ENCODE data around the gene ALDH1A3.

ALDH1A3 gene

DNA sequence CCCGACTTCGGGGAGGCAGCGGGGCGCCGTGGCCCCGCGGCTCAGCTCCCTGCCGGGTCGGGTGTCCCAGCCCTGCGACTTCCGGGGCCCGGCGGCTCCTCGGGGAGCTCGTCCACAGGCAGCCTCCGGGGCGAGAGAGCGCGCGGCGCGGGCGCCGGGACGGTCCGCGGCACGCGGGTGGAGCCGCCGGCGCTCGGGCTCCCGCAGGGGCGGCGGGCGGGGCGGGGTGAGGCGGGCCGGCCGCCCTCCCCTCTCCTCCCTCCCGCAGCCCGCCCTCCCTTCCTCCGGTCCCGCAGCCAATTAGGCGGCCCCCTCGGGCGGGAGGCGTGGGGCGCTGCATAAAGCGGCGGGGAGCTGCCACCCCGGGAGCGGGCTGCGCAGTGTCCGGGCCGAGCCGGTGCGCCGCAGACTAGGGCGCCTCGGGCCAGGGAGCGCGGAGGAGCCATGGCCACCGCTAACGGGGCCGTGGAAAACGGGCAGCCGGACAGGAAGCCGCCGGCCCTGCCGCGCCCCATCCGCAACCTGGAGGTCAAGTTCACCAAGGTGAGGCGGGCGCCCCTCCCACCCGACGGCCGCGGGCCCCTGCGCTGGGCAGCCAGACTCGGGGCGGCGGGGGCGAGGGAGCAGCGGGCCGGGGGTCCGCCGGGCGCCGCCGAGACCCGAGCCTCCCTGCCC lies at the start of gene ALDH1A3:
TSS of gene ALDH1A3 (plus strand) at position 368 of the 675 bp plus-strand sequence. CDS start at position 445, 77 bp downstream.
- peak within 1 kb of the TSS; percentile 58; the same call in 1 of the 2 replicates for H3K4me3 ChIP-seq (ENCODE audit: low read length)
- TF ChIP-seq ZNF274 (IDR thresholded peaks at IDR 0.05; ENCODE audit: low read depth, low read length) = no peak

DNA sequence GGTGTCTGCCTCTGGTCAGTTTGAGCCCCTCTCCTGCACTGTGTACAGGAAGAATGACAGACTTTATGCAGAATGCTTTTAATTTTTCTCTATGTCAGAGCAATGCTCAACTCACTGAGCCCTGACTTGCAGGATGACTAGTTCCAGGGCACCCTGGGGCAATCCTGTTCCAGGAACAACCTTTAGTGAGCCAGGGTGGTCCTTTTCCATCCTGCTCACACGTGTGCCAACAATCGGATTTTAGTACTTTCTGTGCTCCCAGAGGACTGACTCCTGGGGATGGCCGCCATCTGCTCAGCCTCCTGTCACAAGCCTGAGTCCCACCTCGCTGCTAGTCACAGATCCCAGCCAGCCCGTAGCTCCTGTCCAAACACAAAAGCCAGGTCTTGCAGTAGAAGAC lies 48.2 kb upstream of the ALDH1A3 start:
- no peak overlapping the region for H3K4me3 ChIP-seq (ENCODE audit: low read length)
- TF ChIP-seq ZNF274 (IDR thresholded peaks at IDR 0.05; ENCODE audit: low read depth, low read length) = no peak

DNA sequence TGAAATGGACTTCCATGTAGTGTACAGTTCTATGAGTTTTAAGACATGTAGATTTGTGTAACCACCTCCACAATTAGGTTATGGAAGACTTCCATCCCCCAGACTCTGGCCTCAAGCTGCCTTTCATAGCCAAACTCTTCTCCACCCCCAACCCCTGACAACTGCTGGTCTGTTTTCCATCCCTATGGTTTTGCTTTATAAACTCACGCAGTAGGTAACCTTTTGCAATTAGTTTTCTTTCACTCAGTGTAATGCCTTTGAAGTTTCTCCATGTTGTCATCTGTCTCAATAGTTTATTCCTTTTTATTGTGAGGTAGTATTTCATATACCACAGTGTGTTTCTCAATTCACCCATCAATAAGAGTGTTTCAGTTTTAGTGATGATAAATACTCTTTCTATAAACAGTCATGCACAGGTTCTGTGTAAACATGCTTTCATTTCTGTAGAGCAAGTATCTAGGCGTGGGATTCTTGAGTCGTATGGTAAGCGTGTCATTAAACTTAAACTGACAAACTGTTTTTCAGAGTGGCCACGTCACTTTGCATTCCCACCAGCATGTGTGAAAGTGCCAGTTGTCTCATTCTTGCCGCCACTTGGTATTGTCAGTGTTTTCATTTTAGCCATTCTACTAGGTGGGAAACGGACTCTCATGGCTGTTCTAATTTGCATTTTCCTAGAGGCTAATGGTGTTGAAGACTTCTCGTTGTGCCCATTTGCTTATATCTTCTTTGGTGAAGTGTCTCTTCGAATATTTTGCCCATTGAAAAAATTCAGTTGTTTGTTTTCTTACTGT lies 47.3 kb upstream of the ALDH1A3 start:
- no peak overlapping the region for H3K4me3 ChIP-seq (ENCODE audit: low read length)
- no peak for TF ChIP-seq ZNF274 (IDR thresholded peaks at IDR 0.05; ENCODE audit: low read depth, low read length)

DNA sequence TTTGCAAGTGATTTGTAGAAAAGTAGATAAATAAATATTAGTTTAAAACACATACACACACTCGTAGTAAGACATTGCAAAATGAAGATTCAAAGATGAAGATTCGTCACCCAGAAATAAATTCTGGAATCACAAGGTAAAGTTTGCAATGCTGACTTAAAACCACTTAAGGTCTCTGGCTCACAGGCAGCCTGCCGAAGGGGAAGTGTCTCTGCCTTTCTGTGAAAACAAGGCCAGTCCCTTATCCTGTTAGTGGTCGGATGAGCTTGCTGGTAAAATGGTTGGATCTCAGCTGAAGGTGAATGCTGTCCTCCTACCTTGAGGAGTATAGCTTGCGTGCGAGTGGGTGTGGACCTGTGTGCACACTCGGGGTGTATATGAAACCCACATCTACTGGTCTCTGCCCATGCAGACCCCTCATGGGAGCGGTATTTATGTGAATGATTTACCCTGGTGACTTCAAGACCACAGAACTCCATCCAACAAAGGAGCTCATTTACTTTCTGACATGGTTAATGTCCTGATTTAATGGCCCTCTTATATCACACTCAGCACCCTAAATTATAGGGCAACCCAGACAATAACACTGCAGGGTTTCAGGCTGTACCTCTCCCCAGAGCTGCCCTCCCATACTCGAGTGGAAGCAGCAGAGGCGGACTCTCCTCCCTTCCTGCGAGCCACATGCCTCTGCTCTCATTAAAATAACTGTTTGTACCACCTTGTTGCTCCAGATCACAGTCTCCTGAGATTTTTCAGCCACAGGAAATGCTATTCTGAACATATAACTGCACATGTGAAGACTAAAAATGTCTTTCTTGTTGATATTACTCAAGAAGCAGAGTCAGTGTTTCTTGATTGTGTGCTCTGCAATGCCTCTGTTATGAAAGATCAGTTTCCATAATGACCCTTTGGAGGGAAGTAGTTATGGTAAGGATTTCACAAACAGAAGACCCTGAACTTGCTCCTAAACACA lies 45.9 kb upstream of the ALDH1A3 start:
- no peak overlapping the region for H3K4me3 ChIP-seq (ENCODE audit: low read length)
- no peak for TF ChIP-seq ZNF274 (IDR thresholded peaks at IDR 0.05; ENCODE audit: low read depth, low read length)

DNA sequence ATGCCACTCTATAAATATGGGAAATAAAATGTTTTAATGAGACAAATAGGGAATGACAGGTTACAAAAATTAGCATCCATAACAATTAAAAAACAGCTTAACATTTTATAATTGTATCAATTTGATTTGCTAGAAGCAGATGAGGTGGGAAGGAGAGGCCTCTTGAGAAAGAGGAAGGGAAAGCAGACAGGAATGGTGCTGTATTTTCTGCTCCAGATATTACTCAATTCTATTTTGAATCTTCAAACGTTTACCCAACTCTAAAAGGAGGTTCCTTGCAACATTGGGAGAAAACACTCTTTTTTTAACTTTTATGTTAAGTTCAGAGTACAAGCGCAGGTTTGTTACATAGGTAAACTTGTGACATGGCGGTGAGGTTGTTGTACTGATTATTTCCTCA lies 44.9 kb upstream of the ALDH1A3 start:
- no peak for TF ChIP-seq ZNF274 (IDR thresholded peaks at IDR 0.05; ENCODE audit: low read depth, low read length)
- H3K4me3 ChIP-seq (ENCODE audit: low read length) = no peak overlapping the region

DNA sequence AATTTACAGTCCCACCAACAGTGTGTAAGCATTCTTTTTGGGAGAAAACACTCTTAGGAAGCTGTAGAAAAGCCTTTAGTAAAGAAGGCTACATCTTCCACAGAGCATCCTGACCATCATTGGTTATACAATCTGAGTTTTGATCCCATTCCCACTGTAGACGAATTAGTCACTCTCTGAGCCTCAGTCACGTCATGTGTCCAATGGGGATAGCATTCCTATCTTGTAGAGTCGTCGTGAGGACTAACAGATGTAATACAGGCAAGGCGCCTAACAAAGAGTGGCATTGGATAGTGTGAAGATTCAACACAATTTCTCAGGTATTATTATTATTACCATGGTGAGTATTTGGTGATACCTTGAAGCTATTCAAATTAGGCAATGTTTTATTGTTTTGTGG lies 44.0 kb upstream of the ALDH1A3 start:
- H3K4me3 ChIP-seq (ENCODE audit: low read length) = no peak overlapping the region
- TF ChIP-seq ZNF274 (IDR thresholded peaks at IDR 0.05; ENCODE audit: low read depth, low read length) = no peak

DNA sequence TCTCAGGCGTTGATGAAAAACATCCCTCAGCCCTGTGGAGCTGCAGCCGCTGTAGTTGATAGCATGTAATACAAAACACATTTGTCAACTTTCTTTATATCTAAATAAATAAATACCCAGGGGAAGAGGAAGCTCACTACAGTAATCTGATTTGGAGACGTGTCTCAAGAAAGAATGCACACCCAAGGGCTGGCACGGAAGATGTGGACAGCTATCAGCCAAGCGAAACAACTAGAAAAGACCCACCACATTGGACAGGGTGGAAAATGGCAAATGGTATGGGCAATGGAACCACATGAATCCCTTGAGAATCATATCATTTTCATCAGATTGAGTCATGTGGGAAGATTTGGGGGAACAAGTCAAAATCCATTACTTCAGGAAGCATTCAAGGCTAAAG lies 43.1 kb upstream of the ALDH1A3 start:
- no peak overlapping the region for H3K4me3 ChIP-seq (ENCODE audit: low read length)
- TF ChIP-seq ZNF274 (IDR thresholded peaks at IDR 0.05; ENCODE audit: low read depth, low read length) = no peak

DNA sequence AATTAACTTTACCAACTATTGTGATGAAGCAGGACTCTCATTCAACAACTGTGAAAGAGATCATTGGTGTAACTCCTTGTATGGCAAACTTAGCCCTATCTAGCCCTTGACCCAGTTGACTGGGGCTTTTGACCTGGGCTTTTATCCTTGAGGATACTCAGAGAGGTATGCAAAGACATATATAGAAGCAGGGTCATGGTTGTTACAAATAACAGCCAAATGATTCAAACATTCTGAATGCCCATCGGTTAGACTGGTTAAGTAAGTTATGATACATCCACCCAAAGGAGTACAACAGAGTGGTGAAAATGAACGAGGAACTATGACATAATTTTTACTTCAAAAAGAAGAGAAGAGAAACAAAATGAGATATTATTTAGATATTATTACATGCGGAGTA lies 38.2 kb upstream of the ALDH1A3 start:
- no peak for TF ChIP-seq ZNF274 (IDR thresholded peaks at IDR 0.05; ENCODE audit: low read depth, low read length)
- no peak overlapping the region for H3K4me3 ChIP-seq (ENCODE audit: low read length)

DNA sequence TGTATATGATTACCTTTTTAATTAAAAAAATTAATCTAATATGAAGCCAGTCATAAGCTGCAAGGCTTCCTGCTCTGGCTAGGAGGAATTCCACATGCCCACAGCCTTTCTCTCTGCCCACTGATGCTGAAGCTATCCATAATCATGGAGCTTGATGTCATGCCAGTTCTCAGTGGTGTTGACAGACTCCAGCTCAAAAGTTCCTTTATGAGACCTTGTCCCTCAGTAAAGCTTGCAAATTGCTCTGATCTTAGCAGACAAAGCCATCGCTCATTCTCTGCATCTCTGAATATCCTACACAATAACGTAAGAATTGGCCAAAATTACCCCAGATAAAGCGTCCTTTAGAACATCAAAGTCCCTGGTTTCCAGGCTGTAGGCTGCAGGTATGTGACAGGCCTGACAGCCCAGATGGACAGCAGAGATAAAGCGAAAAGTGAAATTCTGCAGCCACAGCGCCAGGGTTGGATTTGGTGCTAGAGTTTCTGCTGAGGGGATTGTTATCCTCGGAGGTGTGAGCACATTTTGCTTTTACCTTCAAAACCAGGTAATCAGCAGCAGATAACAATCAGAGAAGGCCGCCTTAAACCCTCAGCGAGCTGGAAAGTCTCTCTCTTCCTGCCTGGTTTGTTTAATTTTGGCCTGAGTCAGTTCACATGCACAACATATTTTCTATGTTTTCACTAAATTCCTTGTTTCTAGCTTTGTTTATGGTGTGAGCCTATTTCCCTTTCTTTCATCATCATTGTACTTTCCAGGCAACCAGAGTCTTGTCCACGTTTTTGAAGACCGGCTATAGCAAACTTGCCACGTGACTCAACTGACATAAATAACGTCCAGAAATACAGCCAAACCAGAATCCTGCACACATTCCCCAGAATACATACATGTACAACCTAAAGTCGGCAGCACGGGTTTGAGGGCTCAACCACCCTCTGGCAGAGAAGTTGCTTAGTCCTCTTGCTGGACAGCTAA lies 36.6 kb upstream of the ALDH1A3 start:
- TF ChIP-seq ZNF274 (IDR thresholded peaks at IDR 0.05; ENCODE audit: low read depth, low read length) = no peak
- H3K4me3 ChIP-seq (ENCODE audit: low read length) = no peak overlapping the region

DNA sequence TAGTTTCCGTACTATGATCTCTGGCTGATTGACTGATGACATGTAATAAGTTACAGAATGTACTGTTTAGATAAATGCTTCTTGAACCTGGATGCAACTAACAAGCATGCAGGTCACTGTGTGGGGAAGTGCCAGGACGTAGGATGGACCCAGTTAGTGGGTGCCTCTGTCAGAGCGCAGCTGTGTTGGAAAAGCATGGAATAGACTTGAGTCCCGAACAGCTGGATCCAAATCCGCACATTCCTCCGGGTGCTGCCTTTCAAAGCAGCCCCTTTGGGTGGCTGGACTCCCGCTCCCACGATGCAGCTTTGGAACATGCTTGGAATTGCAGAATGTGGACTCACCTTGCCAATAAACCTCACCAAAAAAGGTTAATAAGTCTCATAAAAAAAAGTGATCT lies 35.5 kb upstream of the ALDH1A3 start:
- no peak for TF ChIP-seq ZNF274 (IDR thresholded peaks at IDR 0.05; ENCODE audit: low read depth, low read length)
- H3K4me3 ChIP-seq (ENCODE audit: low read length) = no peak overlapping the region

DNA sequence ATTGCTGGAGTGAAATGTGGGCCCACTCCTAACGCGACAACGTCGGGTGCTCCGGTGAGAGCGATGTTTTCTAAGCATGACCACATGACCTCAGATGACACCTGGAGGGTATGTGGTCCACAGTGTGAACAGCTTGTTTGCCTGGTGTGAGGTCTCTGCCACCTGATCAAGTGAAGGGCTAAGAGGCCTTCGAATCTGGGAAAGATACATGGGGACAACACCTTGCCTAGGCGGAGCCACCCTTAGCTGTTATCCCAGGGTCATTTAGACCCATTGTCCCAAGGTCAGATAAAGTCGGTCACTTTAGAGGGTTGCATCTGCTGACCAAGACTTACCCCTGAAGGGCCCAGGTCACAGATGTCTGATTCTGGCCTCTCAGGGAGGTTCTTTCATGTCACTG lies 34.9 kb upstream of the ALDH1A3 start:
- TF ChIP-seq ZNF274 (IDR thresholded peaks at IDR 0.05; ENCODE audit: low read depth, low read length) = no peak
- H3K4me3 ChIP-seq (ENCODE audit: low read length) = no peak overlapping the region

DNA sequence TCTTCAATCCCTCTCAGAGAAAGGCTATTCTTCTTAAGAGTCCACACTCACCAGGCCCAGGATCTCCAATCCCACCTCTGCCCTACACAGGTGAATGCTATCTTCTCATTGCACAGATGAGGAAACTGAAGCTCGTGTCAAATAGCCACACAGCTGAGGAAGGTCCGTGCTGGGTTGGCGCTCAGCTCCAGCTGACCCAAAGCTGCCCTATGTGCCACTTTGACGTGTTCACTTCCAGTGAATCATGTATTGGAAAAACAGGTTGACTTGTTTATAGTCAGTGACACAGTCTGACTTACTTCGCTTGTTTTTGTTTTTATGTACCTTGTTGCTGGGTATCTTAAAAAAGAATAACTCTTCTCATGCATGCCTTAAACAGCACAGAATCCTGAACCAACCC lies 32.4 kb upstream of the ALDH1A3 start:
- no peak overlapping the region for H3K4me3 ChIP-seq (ENCODE audit: low read length)
- no peak for TF ChIP-seq ZNF274 (IDR thresholded peaks at IDR 0.05; ENCODE audit: low read depth, low read length)

All from GM08714 (cell line).